HTR-8/SVneo (cell line): ENCODE measurements around the gene CCNY.

ENCODE experiments used
- DNase-seq: peaks from one replicate; pipeline ENCODE4 v3.0.0; 2011; ENCODE audit warnings: low spot score, mixed read lengths; ENCODE audit not compliant: insufficient read length
- FAIRE-seq: peaks from 2 replicates; lab custom pipeline; 2011; peaks lifted over from hg19 to GRCh38; lab: Jason Lieb, UNC

CCNY gene

DNA sequence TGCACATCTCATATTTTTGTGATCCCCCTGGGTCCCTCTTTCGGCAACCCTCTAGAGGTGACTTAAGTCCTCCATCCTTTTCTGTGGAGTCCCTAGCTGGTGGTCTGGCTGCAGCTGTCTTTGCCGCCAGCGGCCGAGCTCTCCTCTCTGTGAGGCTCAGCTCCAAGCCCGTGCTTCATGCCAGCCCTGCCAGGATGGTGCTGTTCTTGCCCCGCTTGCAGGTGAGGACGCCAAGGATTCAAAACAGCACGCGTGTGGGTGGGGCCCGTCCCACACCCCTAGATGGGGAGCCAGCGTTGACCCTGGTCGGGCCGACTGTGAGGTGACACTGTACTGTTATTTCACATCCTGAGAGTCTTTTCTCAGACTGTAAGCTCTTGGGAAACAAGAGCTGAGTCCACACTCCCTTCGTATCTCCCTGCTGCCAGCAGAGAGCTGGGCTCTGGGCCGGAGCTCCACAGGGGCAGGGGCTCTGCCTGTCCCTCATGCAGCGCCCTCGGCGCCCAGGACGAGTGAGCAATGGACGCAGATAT is 232.2 kb downstream of the CCNY start:
- FAIRE-seq (no peak), DNase-seq (no peak)

DNA sequence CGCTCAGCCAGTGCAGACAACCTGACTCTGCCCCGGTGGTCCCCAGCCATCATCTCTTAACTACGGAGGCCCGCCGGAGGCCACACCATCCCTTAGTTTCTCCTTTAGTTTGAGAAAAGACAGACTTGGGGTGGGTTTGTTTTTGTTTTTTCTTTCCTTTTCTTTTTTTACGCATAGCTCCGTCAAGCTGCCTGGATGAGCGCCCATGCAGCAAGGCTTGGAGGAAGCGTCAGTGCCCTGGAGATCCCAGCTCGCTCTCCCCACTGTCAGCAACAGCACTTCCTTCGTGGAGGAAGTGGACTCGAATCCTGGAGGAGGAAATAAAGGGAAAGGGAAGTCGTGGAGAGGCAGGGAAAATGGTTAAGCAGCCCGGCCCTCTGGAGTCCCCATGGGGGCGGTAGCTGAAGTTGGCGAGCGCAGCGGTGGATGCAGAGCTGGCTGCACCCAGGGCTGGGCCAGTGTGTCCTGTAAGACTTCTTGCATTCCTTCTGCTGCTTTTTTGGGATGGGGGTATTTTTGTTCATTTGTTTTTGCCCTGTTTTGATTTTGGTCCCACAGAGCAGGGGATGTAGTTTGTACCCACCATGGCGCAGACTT is 232.9 kb downstream of the CCNY start:
- FAIRE-seq (no peak), DNase-seq (no peak)

DNA sequence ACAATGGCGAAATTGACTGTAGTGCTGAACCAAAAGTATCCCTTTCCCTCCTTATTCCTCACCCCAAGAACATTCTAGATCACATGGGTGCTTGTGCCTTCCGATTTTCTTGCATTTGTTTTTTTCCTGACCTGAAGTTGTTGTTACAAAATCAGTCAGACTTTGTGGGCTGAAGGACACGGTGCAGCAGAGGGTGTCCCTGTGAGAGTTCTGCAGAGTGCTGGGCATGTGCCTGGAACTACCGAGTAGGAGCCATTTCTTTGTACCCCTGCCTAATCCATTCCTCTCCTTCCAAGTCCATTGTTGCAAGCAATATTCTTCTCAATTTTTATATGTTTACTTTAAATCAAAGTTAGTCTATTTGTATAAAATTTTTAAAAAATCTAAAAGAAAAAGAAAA is 233.5 kb downstream of the CCNY start:
- no peak for DNase-seq
- FAIRE-seq, result no peak

DNA sequence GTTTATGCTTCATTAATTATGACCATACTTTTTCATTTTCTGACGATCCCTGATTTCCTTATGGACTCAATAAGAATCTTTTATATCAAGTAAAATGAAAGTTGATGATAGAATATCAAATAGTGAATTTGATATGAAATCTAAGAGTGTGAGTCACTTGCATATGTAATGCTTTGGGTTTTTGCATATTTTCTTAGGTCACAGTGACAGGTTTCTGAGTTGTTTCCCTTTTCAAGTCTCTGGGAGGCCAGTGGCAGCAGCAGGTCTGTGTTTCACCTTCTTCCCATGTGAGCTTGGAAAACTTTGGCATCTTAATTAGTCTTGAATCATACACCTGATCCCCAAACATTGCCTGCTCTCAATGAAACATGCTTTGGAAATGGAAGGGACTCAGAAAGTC is 234.1 kb downstream of the CCNY start:
- DNase-seq (no peak), FAIRE-seq (no peak)

DNA sequence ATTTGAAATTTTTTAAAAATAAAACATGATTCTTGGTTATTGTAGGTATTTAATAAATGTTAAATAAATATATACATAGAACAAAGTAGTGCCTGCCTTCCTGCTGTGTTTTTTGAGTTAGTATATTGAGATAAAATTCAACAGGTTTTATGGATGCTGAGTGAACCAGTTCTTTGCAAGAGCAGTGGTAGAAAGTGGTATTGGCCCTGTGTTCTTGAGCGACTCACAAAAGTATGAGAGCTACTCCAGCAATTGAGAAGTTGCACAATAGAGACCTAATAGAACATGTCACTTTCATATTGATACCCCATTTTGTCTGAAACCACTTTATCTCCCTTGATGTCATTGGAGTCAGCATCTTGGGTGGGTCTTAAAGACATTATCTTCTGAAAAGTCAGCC is 236.3 kb downstream of the CCNY start:
- DNase-seq, result no peak
- no peak for FAIRE-seq

DNA sequence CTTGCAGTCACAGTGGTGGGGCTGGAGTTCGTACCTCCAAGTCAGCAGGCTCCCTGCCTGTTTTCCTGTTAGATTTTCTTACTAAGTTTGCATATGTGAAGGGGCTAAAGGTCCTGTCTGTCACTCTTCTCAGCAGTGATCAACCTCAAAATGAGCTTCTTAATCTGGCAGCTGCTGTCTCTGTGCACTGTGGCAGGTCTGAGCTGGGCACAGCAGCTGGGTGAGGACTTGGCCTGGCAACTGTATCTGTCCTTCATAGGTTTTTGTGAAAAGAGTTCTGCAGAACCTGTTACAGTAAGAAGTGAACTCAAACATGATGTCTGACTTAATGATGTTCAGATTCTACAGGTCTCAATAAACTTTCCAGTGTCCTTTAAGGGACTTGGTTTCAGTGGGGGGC is 237.5 kb downstream of the CCNY start:
- FAIRE-seq (no peak), DNase-seq (no peak)

DNA sequence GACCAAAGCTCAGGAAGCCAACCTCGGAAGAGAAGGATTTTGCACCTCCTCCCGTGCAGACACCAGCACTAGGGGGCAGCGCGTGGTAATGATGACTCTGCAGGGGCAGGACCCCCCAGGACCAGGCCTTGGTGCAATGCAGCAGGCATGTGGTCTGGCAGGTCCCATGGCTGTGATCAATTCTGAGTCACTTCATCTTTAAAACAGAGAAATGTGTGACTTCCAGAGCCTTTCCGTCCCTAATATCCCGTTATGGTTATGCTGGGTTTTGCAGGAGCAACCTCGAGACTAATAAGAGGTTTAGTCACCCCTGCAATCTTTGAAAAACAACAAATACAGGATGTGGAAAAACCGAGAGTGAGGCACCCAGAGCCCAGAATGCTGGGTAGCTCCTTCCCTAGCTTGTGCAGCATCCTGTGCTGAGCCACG is 238.6 kb downstream of the CCNY start:
- DNase-seq (peak; percentile 67), FAIRE-seq (peak; percentile 52)

DNA sequence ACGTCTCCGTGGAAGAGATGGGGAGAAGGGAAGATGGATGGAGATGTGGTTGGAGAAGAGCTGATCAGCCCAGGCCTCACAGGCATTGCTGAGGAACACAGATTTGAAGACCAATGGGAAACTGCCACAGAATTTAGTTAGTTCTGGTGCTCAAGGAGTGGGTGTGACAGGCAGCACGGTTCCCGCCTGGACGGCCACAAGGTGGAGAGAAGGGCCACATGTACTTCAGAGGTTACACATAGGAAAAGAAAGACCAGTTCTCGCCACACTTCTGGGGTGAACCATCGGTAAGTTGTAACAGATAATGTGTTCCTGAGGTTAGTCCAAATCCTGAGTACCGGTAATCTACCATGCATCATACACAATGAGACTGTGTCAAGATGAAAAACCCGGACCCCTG is 239.3 kb downstream of the CCNY start:
- DNase-seq (no peak), FAIRE-seq (peak; percentile 16)

DNA sequence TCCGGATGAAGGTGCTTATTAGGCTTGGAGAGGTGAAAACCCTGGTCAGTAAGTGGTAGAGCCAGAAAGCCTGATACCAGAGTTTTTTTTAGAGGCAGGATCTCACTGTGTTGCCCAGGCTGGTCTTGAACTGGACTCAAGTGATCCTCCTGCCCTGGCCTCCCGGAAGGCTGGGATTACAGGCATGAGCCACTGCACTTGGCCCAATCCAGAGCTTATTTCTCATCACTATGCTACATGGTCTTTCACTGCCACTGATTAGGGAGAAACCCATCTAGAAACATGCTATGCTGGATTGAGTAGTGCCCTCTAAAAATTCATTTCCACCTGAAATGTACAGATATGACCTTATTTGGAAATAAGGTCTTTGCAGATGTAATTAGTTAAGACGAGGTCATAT is 240.4 kb downstream of the CCNY start:
- FAIRE-seq (no peak), DNase-seq (no peak)

DNA sequence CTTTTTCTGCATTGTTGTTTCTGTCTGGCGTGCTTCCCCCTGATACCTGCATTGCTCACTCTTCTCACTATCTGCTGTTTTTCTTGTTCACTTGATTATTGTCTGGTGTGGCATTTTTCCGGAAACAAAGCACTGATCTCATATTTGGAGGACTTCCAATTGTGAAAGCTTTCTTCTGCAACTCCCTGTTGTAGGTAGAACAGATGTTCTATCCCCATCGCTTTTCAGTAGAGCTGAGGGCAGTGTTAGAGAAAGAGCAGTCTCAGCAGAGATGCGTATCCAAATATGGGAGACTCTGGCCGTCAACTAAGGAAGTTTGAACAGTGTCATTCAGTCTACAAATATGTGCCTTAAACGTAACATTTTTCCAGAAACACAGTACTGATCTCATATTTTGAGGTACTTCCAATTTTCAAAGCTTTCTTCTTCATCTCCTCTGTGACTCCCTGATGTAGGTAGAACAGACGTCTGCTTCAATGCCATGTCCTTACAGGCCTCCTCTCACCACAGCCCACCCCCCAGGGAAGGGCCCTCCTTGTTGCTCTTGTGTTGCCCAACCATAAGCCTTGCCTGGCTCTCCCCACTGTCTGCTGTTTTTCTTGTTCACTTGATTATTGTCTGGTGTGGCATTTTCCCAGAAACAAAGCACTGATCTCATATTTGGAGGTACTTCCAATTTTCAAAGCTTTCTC is 241.8 kb downstream of the CCNY start:
- no peak for DNase-seq
- no peak for FAIRE-seq

DNA sequence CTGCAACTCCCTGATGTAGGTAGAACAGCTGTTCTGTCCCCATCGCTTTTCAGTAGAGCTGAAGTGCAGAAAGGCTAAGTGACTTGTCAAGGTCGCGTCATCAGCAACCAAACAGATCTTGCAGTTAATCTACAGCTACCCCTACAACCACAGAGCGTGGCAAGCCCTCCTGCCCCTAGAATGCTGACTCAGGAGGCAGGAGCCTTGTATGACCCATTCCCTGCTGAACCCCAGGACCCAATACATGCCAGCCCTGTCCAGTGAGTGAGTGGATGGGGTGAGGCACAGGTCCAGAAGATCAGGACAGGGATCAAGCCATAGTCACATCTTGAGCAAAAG is 242.3 kb downstream of the CCNY start:
- FAIRE-seq, result peak; percentile 9
- DNase-seq, result no peak

DNA sequence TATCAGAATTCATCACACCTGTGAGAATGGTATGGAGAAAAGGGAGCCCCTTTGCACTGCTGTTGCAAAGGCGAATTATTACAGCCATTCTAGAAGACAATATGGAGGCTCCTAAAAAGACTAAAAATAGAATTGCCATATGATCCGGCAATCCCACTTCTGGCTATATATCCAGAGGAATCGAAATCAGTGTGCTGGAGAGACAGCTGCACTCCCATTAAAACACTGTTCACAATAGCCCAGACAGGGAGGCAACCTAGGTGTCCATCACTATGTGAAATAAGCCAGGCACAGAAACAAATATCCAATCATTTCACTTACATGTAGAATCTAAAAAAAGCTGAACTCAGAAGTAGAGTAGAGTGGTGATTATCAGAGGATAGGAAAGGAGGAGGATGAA is 242.8 kb downstream of the CCNY start:
- DNase-seq, result no peak
- no peak for FAIRE-seq

DNA sequence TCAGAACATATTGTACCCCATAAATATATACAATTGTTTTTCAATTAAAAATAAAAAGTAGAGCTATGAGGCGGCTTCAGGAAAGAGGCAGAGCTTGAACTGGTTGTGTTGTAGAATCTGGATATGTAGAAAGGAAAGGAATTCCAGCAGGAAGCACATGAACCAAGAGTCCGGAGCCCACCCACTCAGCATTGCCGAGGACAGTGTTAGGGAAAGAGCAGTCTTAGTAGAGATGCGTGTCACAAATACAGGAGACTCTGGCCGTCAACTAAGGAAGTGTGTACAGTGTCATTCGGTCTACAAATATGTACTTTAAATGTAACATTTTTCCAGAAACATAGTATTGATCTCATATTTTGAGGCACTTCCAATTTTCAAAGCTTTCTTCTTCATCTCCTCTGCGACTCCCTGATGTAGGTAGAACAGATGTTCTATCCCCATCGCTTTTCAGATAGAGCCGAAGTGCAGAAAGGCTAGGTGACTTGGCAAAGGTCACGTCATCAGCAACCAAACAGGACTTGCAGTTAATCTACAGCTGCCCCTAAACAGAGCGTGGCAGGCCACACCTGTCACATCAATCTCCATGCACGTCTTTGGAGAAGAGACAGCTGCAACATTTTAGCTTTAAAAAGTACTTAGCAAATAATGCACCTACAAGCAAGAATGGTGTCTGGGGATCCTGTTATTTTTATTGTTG is 243.6 kb downstream of the CCNY start:
- DNase-seq (no peak), FAIRE-seq (peak; percentile 80)

DNA sequence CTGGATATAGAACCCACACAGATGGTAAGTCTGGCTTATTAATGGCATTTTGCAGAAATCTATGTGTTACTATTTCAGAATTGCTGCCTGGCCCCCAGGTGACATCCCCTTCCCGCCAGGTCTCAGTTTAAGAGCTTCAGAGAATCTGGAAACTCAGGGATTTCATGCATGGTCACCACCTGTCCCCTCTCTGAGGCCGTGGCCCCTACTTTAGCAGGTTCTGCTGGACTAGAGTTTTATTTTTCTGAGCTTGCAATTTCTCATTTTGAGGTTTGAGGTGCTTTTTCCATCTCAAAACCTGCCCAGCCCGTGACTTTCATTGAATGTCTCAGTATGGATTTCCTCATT is 244.1 kb downstream of the CCNY start:
- no peak for DNase-seq
- FAIRE-seq, result no peak

DNA sequence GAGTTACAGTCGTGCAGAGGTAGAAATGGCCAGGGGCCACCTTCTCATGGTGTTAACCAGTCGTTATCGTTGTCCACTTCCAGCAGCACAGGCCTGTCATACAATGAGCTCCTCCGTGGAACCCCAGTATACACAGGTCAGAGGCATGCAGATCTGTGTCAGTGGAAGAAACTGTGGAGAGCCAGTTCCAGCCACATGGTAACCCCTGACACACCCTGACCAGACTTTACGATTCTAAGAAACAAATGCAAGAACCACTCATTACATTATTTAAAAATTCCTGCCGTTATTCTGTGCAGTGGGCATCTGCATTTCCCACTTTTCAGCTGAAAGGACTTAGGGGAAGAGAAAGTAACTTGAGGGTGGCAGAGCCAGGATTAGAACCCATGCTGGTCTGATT is 245.3 kb downstream of the CCNY start:
- FAIRE-seq (no peak), DNase-seq (no peak)

DNA sequence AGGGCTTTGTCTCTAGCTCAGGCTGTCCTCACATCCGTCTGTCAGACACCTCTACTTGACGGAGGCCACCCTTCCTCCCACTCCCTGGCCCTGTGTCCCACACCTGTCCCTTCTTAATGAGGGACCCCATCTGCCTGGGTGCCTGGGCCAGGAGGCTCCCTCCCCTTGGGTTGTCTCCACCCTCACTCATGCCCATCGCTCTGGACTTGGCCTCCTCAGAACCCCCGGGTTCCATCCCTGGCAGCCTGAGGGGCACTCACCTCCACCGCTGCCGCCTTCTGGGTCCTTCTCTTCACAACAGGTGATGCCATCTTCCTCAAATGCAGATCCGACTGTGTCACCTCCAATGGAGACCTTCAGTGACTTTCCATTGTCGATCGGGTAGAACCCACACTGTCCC is 248.6 kb downstream of the CCNY start:
- no peak for FAIRE-seq
- DNase-seq, result no peak

DNA sequence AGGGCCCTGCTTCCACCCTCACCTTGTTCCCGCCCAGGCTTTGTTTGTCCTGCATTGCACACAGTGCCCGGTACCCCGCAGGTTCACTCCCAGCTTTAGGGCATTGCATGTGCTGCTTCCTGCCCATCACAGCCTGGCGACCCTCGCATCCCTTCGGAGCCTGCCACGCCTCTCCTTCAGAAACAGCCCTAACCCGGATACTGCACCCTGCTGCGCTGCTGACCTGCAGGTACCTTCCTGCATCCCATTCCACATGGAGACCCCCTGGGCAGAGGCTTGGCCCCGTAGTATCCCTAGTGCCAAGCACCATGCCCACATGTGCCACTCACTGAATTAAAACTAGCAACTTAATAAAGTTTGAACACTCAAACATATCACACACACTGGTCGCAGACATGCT is 249.0 kb downstream of the CCNY start:
- FAIRE-seq (no peak), DNase-seq (no peak)

DNA sequence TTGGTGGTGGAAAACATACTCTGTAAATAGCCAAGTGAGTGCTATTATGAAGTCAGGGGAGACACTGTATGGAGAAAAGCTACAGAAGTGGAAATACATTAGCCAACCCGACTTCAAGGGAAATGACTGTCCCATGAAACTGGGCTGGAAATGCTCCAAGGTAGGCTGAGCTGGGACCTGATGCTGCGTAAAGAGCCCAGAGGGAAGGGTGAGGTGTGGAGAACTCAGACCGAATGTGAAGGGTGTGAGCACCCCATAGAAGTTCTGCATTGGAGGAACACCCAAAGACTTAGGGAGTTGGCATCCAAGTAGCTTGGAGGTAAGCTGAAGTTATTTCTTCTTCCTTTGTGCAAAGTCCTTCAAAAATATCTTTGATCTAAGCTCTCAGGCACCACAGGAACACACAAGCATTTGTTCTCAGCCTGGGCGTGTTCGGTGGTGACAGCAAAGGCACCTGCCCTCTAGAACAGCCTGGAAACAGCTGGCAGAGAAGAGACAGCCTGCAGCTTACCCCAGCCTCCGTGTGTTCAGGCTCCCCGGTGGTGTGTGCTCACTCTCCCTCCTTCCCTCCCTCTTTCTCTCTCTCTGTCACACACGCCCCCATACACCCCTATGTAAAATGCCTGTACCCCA is 249.7 kb downstream of the CCNY start:
- DNase-seq (no peak), FAIRE-seq (no peak)

DNA sequence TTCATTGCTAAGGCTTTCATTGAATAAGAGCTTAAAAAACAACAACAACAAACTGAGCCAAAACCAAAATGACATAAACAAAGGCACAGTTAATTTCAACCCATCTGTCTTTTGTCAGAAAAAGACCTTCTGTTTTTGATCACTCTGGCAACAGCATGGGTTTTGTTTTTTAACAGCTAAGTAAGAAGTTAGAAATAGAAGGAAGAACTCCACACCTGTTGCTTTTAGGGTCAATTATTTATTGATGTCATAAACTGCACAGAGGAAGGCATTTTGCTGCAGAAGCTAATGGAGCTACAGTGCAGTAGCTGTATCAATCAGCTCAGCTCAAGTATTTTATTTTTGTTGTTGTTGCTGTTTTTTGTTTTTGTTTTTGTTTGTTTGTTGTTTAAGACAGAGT is 252.5 kb downstream of the CCNY start:
- FAIRE-seq (no peak), DNase-seq (no peak)

DNA sequence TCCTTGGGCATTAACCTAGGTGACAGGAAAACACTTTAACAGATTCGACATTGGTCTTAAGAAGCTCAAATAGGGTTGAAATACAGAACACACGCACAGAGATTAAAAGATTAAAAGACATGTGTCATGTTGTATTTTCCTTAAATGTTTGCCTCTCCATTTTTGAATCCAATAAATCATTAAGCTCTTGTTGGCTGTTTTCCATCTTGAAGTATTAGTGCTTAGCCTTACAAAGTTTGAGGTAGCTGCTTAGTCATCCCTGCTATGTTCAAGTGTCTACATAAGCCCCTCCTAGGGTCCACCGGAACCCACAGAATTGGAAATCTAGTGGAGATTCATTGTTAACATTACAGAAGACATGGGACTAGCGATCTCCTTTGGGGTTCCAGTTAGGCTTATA is 256.1 kb downstream of the CCNY start:
- DNase-seq (no peak), FAIRE-seq (no peak)
